ENCODE results near the gene ARHGAP10.

- TF ChIP-seq MXI1 (IDR thresholded peaks at IDR 0.05; ENCODE audit: low read depth, low read length) = no peak
- TF ChIP-seq TAF1 (IDR thresholded peaks at IDR 0.05; ENCODE audit: borderline replicate concordance, low read depth, low read length) = no peak
- no peak for TF ChIP-seq POLR2A (IDR thresholded peaks at IDR 0.05; ENCODE audit: low read depth, low read length)
- TF ChIP-seq, protein P1, sequence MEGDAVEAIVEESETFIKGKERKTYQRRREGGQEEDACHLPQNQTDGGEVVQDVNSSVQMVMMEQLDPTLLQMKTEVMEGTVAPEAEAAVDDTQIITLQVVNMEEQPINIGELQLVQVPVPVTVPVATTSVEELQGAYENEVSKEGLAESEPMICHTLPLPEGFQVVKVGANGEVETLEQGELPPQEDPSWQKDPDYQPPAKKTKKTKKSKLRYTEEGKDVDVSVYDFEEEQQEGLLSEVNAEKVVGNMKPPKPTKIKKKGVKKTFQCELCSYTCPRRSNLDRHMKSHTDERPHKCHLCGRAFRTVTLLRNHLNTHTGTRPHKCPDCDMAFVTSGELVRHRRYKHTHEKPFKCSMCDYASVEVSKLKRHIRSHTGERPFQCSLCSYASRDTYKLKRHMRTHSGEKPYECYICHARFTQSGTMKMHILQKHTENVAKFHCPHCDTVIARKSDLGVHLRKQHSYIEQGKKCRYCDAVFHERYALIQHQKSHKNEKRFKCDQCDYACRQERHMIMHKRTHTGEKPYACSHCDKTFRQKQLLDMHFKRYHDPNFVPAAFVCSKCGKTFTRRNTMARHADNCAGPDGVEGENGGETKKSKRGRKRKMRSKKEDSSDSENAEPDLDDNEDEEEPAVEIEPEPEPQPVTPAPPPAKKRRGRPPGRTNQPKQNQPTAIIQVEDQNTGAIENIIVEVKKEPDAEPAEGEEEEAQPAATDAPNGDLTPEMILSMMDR (IDR thresholded peaks at IDR 0.05 in 2 of 3, conservative IDR thresholded peaks at IDR 0.05 in 1 of 3; ENCODE audit: control insufficient read depth in 2 of 3, extremely low read depth in 1 of 3, insufficient read depth in 1 of 3, low read depth in 3 of 3, low read length in 3 of 3) = no peak
- no peak for TF ChIP-seq ASH2L (IDR thresholded peaks at IDR 0.05; ENCODE audit: borderline replicate concordance, low read depth)
- TF ChIP-seq JUND (IDR thresholded peaks at IDR 0.05; ENCODE audit: low read depth, low read length) = no peak
These were observed 177.3 kb downstream of the ARHGAP10 start for GRCh38 chr4:147909225-147909624.

Measured in GM12878 (cell line).